GM12865 (cell line): ENCODE data around the gene THRB.

Source experiments
- DNase-seq: peaks from one replicate; pipeline ENCODE4 v3.0.0; 2010; ENCODE audit warnings: low read depth
- H3K4me3 ChIP-seq: 2 replicates; pipeline ENCODE4 v1.5.1; 2011; ENCODE audit warnings: mild to moderate bottlenecking, low read depth, low read length, control low read depth
- TF ChIP-seq, protein P1 (sequence below): IDR thresholded peaks from 2 replicates; pipeline ENCODE4 v1.5.1; 2011; ENCODE audit warnings: low read length, control low read depth, low read depth, inconsistent platforms; ENCODE audit not compliant: insufficient read depth; ENCODE audit errors: missing control alignments

The THRB gene

DNA sequence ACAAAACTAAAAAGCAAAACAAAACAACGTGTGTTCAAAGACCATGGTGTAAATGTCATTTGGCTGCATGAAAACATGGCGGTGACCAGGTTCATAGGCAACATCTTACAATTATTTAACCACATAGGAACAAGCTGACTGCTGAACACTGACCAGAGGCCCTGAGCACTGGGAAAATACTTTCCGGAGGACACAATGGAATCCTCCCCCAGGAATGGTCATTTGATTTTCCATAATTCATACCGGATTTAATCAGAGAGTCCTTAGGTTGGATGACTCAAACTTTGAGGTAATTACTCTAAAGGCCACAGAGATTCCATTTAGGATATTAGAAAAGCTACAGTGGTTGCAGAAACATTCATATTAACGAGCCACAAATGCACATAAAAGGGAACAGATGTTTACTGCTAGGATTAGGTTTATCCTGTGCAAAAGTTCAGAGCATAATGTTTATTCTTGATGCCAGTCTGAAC lies 294.8 kb downstream of the THRB start:
- DNase-seq, result no peak
- TF ChIP-seq, protein P1, sequence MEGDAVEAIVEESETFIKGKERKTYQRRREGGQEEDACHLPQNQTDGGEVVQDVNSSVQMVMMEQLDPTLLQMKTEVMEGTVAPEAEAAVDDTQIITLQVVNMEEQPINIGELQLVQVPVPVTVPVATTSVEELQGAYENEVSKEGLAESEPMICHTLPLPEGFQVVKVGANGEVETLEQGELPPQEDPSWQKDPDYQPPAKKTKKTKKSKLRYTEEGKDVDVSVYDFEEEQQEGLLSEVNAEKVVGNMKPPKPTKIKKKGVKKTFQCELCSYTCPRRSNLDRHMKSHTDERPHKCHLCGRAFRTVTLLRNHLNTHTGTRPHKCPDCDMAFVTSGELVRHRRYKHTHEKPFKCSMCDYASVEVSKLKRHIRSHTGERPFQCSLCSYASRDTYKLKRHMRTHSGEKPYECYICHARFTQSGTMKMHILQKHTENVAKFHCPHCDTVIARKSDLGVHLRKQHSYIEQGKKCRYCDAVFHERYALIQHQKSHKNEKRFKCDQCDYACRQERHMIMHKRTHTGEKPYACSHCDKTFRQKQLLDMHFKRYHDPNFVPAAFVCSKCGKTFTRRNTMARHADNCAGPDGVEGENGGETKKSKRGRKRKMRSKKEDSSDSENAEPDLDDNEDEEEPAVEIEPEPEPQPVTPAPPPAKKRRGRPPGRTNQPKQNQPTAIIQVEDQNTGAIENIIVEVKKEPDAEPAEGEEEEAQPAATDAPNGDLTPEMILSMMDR, result no peak
- no peak overlapping the region for H3K4me3 ChIP-seq

DNA sequence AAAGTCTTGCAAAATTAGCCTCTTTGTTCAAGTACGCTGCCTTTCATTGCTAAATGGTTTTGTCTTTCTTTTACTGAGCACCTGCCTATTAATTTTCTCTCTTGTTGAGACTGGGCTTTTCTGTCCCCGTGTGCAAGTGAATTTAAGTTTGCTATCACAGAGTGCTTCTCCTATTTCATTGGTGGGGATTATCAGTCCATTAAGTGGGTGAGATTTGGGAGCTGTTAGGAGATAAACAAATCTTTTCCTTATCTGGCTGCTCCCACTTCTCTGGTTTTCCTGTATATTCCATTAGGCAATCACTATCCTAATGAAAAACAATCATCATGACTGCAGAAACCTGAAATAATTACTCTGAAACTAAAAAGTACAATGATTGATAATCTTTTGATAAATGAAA lies 295.4 kb downstream of the THRB start:
- no peak overlapping the region for H3K4me3 ChIP-seq
- TF ChIP-seq, protein P1, result no peak
- DNase-seq, result no peak

DNA sequence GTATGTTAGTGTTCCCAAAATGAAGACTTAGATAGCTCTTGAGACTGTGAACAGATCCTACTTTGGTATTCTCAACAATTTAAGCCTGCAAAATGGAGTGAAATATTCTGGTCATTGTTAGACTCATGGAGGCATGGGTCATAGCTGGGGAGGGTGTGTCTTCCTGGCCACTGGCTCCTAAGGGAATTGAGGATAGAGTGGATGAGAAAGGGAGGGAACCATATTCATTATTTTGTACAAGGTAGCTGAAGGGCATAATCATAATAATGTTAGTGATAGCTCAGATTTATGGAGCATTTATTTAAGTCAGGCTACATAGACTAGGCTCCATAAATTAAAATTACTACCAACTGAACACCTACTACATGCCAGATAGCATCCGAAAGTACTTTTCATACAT lies 295.9 kb downstream of the THRB start:
- TF ChIP-seq, protein P1, result no peak
- DNase-seq, result no peak
- no peak overlapping the region for H3K4me3 ChIP-seq

DNA sequence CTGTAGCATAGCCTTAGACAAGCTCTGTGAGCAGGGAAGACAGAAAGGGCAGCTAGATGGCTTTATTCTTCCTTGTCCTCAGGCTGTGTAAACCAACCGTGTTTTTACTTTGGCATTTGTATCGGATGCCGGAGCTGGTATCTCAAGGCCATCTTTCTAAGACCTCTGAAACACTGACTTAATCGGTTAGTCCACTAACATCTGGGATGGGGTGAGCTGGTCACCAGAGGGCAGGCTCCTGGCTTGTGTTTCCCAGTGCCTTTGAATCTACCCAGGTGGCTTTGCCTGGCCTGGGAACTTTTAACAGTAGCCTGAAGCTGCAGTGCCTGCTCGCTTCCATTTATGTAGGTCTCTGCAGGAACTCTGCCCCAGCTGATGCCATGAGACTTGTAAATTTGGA lies 296.8 kb downstream of the THRB start:
- H3K4me3 ChIP-seq, result no peak overlapping the region
- no peak for DNase-seq
- TF ChIP-seq, protein P1, result no peak

DNA sequence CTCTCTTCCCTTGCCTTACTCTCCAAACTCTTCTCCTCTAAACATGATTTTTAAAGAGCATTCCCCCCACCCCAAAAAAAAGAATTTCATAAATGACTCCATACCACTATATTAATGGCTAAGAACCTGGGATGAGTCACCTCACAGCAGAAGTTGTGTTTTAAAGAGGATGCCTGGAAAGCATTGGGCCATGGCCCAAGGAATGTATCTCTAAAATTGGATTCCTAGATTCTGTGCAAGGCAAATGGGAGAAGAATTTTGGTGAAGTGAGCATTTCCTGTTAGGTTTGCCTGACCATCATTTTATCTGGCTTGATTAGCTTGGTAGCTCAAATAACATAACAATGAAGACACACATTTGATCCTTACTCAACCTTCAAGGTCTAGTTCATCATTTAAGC lies 298.1 kb downstream of the THRB start:
- TF ChIP-seq, protein P1, result no peak

DNA sequence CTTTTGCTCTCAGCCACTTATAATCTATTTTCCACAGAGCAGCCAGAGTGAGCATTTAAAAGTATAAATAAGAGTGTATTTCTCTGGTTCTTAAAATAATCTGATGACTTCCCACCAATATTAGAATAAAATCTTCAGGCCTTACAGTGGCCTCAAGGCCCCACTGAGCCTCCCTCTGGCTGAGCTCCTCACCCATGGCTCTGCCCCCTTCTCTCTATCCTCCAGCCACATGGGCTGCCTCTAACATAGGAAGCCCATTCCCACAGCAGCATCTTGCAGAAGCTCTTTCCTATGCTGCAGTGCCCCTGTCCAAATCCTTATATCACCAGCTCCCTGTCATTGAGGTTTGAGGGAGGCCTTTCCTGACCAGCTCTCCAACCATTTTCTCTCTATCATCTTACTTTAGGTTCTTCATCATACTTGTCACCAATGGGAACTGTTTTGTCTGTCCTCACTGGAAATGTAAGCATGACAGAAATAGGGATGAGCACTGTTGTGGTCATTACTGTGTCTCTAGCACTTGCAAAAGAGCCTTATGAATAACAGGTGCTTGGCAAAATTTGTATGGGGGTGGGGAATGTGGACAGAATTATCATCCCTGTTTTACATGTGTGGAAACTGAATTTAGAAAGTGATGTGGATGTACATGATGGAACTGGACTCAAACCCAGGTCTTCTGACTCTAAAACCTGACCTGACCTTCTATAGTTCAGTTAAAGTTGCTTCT lies 299.0 kb downstream of the THRB start:
- TF ChIP-seq, protein P1, result no peak
- DNase-seq, result no peak
- H3K4me3 ChIP-seq, result no peak overlapping the region

More for the DNA sequence above, 298.1 kb downstream of the THRB start:
- no peak for DNase-seq
- no peak overlapping the region for H3K4me3 ChIP-seq

DNA sequence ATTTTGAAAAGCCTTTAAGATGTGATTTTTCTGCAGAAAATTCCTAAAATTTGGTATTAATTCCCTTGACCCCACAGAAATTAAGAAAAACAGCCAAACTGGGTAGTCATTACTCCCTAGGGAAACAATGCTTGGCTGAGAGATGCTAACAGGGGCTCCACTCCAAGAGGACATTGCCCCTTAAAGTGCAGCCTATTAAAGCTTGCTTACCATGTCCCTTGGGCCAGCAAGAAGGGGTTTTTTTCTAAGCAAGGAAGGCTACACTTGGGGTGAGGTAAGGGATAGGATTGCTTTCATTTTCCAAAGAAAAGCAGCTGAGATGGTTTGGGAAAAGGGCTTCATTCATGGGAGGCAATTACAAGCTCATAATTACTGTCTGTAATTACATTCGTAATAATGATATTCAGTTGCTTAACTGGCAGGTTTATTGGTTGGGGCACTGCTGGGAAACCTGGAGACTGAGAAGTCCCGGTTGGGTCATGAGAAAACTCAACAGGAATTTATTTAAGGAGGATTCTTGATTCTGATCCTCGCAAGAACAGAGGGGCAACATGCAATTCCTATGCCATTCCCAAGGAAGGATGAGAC lies 302.1 kb downstream of the THRB start:
- no peak for DNase-seq
- TF ChIP-seq, protein P1, result no peak
- no peak overlapping the region for H3K4me3 ChIP-seq
